Stimulated activated CD4-positive, alpha-beta T cell treated with anti-CD3 and anti-CD28 coated beads, Interleukin-12 subunit alpha, Interleukin-12 subunit beta, amount 100 ng/mL, for 4 hours (primary cell): Measurements from ENCODE around the gene ADRA2C.

Experiments
- DNase-seq: peaks from one replicate; pipeline ENCODE4 v3.0.0-alpha.2; 2020

Gene ADRA2C

DNA sequence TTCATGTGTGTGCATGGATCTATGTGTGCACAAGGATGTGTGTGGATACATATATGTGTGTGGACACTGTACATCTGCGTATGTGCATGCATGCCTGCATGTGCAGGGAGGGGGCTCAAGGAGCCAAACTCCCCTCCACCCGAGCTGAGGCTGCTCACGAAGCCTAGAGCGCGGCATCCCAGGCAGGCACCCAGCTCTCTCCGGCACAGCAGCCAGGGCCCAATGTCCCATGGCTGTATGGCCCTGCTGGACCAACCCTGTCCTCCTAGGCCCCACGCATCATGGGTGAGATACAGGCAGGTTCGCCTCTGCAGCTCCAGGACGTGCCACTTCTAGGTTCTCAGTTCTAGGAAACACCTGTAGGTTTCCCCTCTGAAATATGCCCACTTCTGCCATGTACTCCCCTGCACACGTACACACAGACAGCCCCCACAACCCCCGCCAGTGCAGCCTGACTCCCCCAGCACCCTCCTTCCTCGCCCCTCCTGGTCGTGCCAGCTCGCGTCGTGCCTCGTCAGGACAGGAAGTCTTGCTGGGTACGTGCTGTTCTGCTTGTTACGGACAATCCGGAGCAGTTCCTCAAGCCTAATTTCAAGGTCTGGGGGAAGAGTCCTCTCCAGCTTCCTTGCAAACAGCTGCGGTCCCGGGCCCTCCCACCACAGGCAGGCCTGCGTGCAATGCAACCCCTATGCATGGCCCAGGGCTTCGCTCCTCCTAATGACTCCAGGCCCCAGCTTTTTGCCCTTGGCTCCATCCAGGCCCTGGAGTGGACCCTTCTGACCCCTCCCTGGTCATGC, 3.2 kb upstream of the ADRA2C start:
- no peak for DNase-seq

DNA sequence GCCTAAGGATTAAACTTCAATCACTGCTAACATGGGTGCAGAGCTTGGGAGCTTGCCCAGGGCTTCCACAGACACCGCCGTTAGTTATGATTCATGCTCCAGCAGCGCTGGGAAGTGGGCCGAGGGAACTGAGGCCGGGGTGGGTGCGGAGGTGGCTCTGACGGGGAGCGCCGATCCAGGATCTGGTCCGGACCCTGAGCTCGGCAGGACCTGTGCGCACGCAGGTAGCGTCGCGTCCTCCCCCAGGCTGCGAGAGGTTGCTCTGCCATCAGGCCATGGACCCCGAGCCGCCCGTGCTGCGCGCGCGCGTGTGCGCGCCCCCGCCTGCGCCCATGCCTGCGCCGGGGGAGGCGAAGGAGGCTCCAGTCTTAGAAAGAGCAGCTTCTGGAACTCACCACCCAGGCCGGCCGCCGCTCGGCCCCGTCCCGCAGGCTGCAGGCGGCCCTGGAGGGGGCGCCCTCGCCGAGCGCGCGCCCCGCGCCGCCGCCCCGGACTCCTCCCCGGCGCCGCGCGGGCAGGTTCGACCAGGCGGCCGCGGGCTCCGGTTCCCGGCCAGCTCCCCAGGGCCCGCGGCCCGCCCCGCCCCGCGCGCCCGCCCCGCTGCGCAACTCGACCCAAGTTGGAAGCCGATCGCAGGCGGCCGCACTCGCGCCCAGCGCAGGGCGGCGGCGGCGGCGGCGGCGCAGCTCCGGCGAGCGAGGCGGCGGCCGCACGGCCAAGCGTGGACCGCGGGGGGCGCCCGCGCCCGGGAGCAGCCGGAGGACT, 732 bp upstream of the ADRA2C start:
- no peak for DNase-seq

DNA sequence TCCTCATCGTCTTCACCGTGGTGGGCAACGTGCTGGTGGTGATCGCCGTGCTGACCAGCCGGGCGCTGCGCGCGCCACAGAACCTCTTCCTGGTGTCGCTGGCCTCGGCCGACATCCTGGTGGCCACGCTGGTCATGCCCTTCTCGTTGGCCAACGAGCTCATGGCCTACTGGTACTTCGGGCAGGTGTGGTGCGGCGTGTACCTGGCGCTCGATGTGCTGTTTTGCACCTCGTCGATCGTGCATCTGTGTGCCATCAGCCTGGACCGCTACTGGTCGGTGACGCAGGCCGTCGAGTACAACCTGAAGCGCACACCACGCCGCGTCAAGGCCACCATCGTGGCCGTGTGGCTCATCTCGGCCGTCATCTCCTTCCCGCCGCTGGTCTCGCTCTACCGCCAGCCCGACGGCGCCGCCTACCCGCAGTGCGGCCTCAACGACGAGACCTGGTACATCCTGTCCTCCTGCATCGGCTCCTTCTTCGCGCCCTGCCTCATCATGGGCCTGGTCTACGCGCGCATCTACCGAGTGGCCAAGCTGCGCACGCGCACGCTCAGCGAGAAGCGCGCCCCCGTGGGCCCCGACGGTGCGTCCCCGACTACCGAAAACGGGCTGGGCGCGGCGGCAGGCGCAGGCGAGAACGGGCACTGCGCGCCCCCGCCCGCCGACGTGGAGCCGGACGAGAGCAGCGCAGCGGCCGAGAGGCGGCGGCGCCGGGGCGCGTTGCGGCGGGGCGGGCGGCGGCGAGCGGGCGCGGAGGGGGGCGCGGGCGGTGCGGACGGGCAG, 792 bp downstream of the ADRA2C start:
- no peak for DNase-seq

DNA sequence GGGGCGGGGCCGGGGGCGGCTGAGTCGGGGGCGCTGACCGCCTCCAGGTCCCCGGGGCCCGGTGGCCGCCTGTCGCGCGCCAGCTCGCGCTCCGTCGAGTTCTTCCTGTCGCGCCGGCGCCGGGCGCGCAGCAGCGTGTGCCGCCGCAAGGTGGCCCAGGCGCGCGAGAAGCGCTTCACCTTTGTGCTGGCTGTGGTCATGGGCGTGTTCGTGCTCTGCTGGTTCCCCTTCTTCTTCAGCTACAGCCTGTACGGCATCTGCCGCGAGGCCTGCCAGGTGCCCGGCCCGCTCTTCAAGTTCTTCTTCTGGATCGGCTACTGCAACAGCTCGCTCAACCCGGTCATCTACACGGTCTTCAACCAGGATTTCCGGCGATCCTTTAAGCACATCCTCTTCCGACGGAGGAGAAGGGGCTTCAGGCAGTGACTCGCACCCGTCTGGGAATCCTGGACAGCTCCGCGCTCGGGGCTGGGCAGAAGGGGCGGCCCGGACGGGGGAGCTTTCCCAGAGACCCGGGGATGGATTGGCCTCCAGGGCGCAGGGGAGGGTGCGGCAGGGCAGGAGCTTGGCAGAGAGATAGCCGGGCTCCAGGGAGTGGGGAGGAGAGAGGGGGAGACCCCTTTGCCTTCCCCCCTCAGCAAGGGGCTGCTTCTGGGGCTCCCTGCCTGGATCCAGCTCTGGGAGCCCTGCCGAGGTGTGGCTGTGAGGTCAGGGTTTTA, 1.5 kb downstream of the ADRA2C start:
- DNase-seq = no peak

DNA sequence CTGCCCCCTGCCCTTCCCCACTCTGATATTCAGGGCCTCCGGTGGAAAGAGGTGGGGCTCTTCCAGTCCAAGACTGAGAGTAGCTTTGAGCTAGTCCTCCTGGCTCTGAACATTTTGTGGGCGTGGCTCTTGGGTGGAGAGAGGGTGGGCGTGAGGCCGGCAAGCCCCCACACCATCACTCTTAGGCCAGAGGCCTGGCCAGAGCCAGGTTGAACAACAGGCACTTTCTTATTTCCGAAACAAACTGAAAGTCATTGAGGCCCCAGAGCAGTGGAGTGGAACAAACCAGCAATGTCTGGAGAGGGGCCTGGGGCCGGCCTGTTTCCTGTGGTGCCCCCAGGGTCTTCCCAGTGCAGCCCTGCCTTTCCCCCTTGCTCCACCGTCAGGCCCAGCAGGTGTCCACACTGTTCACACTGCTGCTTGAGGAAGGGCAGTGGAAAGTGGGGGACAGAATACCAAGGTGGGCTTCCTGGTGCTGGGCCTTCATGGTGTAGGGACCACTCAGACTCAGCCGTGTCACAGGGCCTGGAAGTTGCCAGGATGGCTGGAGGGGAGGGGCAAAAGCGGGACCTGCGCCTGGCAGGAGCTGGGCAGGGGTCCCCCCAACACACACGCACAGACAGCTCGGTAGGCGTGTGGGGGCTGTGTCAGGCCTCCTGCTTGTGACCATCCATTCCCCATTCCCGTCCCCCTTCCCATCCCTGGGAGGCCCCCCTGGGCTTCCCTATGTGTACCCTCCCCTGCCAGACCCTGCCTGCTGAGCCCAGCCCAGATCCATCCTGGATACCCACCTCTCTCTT, 2.9 kb downstream of the ADRA2C start:
- DNase-seq = no peak

DNA sequence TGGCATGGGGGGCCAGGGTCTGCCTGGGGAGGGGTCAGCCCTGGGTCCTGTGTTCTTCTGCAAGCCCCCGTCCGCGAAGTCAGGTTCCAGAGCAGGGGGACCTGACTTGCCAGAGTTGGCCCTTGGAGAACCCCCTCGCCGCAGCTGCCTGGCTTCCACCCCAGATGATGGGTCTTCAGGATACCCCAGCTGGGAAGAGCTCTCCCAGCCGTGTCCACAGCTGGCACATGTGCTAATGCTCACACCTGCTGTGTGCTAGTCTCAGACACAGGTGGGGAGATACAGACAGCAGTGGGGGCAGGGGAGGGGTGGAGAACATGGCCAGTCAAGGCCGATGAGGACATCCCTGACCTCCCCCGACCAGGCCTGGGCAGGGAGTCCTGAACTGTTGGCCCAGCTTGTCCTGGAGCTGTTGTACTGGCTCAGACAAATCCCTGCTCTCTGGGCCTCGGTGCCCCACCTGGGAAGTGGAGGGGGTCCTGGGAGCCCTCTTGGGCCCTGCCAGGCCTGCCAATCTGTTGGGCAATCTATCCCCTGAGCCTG, 3.5 kb downstream of the ADRA2C start:
- DNase-seq = no peak

DNA sequence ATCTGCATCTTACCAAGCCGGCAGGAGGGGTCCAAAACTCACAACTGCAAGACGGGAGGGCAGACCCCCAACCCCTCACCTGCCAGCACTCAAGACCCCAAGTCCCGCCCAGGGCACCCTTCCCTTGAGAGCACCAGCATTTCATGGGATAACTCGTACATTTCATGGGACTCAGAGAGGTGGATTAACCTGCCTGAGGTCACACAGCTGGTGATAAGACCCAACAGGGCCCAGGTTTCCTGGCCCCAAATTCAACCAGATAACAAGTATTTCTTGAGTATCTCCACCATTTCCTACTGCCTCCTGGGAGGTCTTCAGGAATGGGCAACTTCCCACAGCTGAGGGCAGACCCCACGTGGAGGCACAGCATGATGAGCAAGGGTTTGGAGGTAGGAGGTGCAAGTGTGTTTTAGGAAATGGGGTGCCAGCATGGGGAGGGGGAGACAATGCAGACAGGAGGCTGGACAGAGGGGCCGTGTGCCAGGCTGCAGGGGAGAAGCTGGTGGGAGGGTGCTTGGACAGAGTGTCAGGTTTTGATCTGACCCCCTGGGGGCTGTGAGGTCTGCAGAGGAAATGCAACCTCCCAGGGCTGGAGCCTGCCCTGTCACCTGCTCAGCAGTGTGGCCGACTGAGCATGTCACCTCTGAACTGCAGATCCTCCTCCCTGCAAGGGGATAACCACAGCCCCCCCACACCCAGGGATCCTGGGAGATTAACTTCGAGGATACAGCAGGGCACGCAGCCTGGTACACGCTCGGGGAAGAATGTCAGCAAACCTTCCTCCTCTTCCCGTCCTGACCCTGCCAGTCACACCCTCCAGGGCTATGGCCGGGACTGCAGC, 4.4 kb downstream of the ADRA2C start:
- no peak for DNase-seq

DNA sequence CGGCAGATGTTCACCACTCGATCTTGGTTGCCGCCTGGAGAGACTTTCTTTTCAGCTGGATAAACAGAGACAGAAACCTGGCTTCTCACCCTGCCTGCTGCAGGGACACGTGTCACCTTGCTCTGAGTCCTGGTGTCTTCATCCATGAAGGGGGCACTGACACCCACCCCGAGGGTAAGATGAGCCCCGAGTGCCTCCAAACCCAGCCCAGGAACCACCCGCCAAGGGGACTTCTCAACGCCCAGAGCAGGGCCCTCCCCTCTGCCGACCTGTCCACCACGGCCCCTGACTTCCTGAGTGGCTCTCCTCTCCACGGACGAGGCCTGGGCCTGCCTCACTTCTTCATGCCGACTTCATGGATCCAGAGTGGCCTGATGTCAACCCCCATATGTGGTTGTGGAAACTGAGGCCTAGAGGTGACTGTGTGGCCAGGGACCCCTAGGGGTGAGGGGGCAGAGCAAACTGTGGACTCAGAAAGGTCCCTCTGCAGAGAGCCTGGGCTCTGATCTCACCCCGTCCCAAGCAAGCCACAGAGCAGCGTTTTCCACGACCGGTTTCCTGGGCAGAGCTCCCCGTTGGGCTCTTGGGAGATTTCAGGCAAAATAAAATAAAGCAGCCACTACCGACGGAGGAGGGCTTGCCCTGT, 5.1 kb downstream of the ADRA2C start:
- no peak for DNase-seq

DNA sequence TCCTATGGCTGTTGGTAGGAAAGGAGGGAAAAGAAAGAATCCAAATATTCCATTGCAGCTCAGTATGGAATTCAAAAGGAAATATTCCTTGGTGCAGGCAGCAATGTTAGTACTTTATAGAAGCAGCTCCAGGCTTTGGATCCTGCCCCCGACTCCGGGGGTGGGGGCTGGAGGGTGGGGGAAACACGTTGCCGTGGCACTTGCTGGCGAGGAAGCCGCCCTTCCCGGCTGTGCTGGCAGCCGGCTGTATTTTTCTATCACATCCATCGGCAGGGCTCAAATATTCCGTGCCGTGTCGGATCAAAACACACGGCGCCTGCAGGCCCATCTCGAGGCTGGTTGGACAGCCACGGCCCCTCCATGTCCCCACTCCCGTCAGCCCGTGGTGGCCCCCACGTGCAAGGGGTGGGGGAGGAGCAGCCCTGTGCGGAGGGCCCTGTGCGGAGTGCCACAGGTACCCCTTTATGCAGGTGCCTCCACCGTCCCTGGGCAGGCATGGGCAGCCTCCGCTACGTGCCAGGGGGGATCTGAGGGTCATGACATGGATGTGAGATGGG, 5.8 kb downstream of the ADRA2C start:
- no peak for DNase-seq

DNA sequence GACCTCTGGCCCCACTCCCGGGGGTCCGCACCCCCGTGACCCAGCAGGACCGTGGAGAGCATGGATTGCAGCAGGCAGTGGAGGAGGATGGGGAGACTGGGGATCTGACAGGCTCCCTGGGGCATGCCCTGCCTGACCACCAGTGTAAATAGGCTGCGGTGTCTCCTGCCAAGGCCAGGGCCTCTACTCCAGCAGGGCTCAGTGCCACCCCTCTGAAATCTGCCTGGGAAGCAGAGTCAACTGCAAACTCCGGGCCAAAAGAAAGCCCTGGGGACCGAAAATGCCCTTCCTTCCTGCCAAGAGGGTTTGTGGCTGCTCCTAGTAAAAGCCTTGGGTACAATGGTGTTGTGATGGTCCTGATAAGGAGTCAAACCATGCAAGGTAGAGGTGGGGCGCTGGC, 6.4 kb downstream of the ADRA2C start:
- no peak for DNase-seq

DNA sequence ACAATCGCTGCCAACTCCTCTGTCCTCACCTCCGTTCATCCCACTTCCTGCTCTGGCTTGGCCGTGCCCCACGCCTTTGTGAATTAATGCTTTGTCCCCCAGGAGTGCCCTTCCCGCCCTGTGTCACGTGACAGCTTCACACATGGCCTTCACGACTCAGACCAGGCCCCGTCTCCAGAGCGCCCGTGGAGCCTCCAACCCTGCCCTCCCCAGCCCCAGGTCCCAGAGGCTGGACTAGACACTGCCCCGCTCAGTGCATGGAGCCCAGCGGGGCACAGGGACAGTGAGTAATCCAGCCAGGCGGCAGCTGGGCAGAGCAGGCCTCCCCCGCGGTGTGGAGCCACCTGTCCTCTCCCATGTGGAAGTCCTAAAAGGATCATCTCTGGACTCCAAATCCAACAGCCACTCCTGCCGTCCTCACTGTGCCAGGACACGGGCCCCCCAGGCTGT, 7.4 kb downstream of the ADRA2C start:
- no peak for DNase-seq

DNA sequence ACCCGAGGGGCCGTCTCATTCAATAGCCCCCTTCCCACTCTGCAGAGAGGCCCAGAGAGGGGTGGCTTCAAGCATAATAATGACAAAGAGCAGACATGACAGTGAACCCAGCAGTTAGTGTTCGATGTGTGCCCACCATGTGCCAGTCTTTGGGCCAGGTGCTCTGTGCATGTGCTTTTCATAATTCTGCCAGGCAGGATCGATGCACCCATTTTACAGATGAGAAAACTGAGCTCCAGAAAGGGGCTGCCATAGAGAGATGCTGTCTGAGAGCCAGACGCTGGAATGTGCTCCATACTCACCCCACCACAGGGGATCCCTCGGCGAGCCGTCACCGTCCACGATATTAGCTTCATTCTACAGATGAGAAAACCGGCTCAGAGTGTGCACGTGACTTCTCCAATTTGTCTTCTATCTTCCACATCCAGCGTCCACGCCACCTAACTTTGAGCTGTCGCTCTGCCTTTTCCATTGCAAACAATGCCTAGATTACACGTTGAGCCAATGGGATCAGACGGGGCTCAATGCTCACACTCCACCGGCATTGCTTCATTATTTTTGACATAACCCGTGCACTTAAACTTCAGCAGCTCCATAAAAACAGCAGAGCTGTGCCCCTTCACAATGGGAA, 8.2 kb downstream of the ADRA2C start:
- DNase-seq = no peak

DNA sequence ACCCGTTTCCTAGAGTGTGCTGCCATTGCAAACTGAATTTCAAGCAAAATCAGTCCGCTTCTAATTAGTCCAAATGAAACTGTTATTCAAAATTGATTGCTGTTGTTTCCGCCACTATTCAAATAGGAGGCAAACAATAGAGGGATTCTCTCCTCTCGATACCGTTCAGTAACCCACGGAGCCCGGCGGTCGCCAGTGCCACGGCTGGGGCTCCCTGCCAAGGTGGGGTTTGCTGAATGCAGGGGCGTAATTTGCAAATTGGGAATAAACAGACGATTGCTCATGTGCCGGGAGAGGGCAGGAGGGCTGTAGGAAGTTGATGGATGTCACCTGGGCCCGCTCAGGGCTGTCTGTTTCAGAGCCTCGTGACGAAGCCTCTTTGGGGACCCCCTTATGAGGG, 8.8 kb downstream of the ADRA2C start:
- DNase-seq = no peak

DNA sequence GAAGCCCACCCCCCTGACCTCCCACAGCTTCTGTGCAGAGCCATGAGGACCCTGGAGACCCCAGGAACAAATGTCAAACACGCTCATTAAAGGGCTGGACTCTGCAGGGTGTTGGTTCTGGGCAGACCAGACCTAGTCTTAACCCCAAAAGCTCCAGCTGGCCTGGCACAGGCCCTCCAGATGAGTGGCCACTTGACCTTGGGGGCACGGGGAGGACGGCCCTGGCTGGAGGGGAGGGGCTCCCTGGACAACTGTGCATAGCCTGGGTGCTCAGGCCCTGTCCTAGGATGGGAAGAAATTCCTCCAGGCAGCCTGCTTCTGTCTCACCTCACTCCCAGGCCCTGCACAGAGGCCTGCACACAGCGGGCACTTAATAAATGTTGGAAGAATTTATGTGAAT, 9.4 kb downstream of the ADRA2C start:
- no peak for DNase-seq

DNA sequence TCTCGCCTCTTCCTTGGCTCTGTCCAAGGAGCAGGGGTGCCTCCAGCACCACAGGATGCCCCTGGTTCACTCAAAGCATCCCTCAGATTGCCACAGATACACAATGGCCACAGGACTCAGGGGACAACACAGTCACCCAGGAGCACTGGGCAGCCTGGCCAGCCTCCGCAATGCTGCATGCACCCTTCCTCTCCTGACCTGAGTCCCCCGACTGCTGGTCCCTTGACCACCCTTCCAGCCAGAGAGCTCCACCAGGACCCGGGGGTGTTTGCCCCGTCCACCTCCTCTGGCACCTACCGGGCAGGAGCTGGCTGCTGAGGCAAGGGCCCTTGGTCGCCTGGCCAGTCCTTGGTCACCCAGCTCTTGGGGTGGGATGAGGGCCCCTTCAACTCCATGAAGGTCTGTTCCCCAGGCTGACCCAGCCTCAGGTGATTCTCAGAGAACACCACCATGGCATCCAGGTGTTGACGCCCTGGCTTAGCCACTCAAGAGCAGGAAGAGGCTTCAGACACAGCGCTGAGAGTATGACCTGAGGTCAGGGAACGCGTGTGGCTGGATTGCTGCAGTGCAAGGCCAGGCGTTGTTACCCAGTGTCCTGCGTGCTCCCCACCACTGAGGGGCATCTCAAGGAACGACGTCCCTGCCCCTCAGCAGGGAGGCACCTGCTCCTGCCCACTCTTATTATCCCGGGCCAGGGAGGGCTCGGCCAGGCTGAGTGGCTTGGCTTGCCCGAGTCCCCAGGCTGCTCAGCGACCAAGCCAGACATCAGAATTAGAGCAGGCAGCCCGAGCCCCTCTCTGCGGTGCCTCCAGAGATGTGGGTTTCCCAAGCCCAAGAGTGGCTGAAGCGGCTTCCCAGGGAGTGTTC, 10.2 kb downstream of the ADRA2C start:
- DNase-seq = no peak

DNA sequence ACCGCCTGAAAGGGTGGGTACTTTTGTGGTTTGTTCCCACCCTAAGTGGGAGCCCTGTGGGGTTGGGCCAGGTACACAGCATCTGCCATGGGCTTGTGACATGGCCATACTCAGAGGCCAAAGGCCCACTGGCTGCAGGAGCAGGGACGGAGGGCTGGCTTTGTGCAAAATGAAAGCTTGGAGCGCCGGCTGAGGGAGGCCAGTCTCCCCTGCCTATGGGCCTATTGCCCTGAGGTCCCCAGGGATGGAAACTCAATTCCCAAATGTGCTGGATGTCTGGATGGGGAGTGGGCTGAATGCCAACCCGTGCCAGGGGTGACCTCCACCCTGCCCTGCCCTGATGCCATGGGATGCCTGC, 10.8 kb downstream of the ADRA2C start:
- DNase-seq = no peak

DNA sequence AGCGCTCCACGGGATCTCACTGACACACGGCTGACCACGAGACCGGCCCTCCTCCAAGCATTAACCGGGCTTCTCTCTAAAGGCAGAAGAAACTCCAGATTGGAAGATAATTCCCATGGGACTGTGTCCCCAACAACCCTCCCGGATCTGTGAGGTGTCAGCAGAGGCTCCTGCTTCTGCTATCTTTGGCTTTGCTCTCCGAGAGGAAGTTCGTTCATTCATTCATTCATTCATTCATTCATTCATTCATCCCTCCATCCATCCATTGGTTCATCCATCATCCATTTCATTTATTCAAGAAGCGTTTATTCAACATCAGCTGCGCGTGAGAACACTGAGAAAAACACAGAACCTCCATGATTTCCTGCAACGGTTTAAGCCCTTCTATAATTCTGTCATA, 11.5 kb downstream of the ADRA2C start:
- DNase-seq = no peak

DNA sequence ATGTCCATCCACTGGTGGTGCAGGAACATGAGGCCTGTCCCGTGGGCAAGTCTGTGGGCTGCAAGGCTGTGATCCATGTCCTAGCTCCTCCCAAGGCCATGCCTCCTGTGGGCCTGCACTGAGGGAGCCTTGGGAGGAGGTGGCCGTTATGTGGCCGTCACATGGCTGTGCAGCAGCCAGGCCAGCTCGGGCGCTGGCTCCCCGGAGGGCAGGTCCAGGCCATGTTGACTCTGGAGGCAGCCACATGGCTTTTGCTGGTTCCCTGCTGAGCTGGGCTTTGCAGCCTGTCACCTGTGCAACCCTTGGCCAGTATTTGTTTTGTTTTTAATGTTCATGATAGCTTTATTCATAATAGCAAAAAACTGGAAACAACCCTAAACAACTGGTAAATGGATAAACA, 13.3 kb downstream of the ADRA2C start:
- no peak for DNase-seq
